Hepatic stellate cell (primary cell): ENCODE results near the gene POMC.
"Not testable (repeated sequence)": the region's sequence is repeated elsewhere in the genome, so short reads cannot be mapped to it uniquely, and the experiment has no call there.

Experiments
- DNase-seq: peaks from one replicate; pipeline ENCODE4 v3.0.0; 2011; ENCODE audit warnings: low spot score

Gene POMC

GRCh38 chr2:25132299-25132635 is 36.1 kb downstream of the POMC start:
- DNase-seq, result no peak

DNA sequence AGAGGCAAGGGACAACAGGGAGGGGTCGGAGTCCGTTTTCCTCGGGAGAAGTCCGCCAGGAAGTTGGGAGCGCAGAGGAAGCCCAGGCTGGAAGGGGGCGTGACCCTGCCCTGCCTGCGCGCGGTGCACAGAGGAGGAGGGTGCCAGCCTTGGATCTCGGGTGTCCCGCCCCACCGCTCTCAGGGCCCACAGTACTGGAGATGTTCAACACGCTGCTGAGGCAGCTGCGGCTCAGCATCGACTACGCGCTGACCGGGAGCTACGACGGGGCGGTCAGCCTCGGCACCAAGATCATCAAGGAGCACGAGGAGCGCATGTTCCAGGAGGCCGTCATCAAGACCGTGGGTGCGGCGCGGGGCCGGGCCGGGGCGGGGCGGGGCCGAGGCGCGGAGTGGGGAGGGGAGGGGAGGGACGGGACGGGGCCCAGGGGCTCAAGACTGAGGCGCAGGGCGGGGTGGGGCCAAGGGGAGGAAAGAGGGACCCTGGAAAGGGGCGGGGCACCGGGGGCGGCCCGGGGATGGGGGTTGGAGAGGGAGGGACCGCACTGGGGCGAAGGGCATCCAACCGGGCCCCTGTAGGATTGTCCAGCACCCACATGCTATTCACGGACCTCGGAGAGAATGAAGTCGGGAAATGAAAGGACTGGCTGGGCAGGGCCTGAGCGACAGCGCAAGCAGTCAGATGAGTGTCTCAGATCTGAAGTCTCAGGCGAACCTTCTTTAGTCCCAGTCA is 36.6 kb downstream of the POMC start:
- DNase-seq, result no peak

DNA sequence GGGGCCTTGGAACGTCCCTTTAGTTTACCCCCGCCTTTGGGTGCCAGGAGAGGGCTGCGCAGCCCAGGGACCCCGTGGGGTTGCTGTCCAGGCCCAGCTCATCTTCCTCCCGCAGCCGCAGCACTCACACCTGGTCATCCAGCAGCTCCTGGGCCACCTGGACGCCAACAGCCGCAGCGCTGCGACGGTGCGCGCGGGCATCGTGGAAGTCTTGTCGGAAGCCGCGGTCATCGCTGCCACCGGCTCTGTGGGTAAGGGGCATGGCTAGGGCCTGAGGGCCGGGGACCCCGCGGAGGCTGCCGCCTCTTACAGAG is 37.2 kb downstream of the POMC start:
- no peak for DNase-seq

DNA sequence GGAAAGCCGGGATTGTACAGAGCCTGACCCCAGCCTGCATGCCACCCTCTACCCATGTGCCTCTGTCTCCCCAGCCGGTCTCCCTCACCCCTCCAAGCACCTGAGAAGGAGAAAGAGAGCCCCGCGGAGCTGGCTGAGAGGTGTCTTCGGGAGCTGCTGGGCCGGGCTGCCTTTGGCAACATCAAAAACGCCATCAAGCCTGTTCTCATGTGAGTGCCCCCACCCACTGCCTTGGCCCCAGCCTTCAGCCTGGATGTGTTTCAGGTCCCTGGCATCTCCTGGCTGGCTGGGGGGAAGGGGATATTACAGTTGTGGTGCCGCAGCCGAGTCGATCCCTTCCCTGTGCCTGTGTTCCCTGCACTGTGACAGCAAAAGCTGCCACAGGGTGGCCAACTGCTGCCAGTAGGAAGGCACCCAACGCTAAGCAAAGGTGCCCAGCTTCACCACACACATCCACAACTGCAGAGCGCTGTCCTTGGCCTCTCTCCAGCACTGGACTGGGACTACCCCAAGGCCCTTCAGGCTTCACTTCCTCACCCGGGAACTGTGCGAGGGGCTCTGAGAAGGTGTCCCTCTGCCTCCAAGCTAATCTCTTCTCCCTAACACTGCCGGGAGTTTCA is 38.4 kb downstream of the POMC start:
- no peak for DNase-seq

- no peak for DNase-seq
Observed at GRCh38 chr2:25127646-25128045, 40.7 kb downstream of the POMC start.

DNA sequence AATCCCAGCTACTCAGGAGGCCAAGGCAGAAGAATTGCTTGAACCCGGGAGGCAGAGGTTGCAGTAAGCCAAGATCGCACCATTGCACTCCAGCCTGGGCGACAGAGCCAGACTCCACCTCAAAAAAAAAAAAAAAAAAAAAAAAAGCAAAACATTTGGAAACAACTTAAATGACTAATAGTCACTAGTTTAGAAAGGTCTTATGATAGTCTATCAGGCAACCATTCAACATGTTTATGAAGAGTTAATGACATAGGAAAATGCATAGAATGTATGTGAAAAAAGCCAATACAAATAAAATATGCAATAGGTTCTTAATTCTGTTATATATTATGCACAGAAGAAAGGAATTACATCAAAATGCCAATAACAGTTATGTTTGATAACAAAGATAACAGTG is 41.3 kb downstream of the POMC start:
- not testable (repeated sequence) for DNase-seq

GRCh38 chr2:25125976-25126375 is 42.4 kb downstream of the POMC start:
- DNase-seq, result no peak

DNA sequence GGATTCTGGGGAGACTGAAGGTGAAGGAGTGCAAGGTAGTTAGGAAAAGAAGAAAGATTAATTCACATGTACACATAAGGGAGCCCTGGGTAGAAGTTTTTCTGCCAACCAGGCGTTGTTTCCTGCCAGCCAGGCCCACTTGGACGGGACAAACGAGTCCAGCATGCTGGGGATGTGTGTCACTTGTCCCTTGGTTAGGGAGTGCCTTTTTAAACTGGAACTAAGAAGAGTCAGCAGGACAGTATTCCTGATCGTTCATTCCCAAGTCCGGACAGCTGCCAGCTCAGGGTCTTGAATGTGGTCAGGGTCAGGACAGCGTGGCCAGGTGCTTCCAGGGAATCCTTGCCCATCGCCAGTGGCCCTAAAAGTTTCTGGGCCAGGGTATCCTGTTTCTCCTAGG is 43.2 kb downstream of the POMC start:
- no peak for DNase-seq

DNA sequence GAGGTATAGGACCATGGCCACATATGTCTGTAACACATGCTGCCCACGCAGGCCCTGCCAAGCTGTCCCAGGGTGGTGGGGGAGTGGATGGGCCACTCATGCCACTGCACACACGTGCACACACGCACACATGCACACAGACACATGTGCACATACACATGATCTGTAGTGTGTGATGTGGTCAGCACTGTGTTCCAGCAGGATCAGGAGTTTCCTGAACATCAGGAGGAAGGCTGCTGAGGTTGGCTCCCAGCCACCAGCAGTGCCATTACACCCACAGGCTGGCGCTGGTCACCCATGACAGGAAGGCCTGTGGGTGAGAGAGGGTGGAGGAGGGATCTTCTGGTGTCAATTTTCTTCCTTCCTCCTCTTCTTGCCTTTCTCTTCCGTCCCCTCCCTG is 44.7 kb downstream of the POMC start:
- no peak for DNase-seq

- DNase-seq, result no peak
Observed at GRCh38 chr2:25122367-25122766, 46.0 kb downstream of the POMC start.

DNA sequence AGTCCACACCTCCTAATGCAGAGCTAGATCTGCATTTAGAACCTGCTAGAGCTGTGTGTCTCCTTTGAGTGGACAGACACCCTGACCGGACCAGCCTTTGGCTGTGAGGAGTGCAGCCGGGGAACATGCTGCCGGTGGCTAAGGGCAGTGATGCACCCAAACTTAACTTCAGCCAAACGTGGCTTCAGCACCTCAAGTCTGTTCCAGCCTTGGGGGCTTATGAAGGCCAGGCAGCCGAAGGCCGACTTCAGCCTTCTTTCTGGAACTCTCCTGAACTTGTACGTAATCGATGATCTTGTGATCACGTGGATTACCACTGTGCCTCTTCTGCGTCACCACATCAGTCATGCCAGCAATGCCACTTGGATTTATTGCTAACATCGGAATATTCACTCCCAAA is 49.1 kb downstream of the POMC start:
- no peak for DNase-seq

DNA sequence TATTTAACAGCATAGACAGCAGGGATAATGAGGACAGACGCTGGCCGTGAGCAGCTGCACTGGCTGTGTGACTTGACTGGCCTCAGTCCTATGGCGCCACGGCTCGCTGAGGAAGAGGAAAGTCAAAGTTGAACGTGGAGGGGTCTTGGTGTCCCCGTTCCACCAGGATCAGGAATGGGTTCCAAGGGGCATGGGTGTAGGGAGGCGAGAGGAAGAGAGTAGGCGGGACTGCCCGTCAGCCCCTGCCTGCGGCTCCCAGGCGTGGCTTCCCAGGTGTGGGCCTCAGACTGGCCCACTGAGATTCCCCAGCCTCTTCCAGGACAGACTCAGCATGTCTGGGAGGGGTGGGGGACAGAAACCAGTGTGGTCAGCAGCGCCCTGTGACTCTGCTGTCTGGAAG is 51.4 kb downstream of the POMC start:
- DNase-seq, result no peak

DNA sequence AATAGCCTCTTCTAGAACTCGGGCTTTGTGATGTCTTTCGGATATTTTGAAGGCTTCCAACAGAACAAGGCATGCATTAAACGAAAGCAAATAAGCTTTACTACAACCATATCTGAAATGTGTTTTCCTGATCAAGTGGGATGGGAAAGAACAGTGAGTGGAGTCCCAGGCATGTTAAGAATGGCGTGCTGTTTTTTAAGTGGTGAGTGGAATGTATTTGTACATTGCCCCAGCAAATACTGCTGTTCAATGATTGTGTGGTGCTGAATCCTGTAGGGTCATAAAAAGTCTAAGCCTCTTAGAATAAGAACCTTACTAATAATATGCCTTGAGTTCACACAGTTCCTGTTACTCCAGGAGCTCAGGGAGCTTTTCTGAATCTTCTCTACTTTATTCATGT is 52.5 kb downstream of the POMC start:
- no peak for DNase-seq

GRCh38 chr2:25115249-25115883 is 53.0 kb downstream of the POMC start:
- DNase-seq, result no peak

DNA sequence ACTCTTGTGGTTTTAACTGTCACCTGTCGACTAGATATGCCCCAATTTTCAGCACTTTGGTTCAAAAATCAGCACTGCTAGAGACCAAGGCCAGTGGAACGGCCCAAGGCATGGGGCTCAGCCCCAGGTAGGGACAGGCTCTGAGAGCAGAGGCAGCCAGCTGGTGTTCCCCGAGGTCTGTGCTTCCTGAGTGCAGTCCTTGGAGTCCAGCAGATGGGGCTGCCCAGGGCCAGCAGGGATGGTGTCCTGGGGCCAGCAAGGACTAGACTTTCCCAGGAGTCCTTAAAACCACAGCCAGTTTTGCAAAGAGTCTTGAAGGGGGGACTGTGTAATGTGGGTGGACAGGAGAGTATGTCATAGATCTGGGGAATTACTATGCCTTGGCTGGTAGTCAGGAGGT is 56.3 kb downstream of the POMC start:
- no peak for DNase-seq
